A673 (cell line): ENCODE measurements around the gene C1orf94.

Experiments used
- CTCF ChIP-seq: fragments of 300-800, 200-600 bp; sonication (generic); conservative IDR thresholded peaks from 2 replicates; pipeline ENCODE4 v1.5.1; 2017; ENCODE audit warnings: low read depth, mild to moderate bottlenecking, antibody characterized with exemption, low read length, moderate library complexity, mixed read lengths
- EZH2 ChIP-seq: fragments of 200-600 bp; sonication (generic); IDR thresholded peaks from 2 replicates; pipeline ENCODE4 v1.6.1; 2017; ENCODE audit warnings: borderline replicate concordance, low read depth, mild to moderate bottlenecking, mixed read lengths, antibody characterized with exemption, low read length; ENCODE audit not compliant: poor library complexity, severe bottlenecking

- TF ChIP-seq CTCF (no peak), EZH2 (no peak)
These were observed 37.2 kb downstream of the C1orf94 start for GRCh38 chr1:34213956-34214355.
